ENCODE measurements around the gene ZDHHC14. TPM values are rescaled to one million over a fixed set of nuclear protein-coding genes. Genes with fewer than 3 reads are reported as not detected.
A peak's percentile ranks its signal among the peaks of the same experiment; 100 is the strongest.

The ZDHHC14 gene
- total RNA-seq, 1 donor from 2014 or later: 1.8 TPM

DNA sequence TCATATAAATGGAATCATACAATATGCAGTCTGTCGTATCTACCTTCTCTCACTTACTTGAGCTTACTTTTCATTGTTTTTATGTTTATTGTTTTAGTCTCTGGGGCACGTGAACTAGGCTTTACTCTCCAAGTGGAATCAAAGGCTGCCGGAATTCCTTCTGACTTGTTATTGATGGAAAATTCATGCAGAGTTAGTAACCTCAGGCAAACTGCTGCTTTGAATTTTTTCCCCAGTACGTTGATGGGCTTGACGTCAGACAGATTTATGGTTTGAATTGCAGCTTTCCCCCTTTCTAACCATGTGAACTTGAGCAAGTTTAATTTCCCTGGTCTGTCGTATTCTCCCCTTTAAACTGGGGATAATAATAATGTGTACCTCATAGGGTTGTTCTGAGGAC, 68.6 kb downstream of the ZDHHC14 start:
- H3K36me3 ChIP-seq (ENCODE audit: control insufficient read depth, insufficient read depth, low read length): no peaks in the 10 kb centered on the region
- FAIRE-seq: no peak
- TF ChIP-seq CTCF (IDR thresholded peaks at IDR 0.05; ENCODE audit: insufficient read depth, low read length, severe bottlenecking): no peak
- H3K27me3 ChIP-seq (ENCODE audit: control insufficient read depth, insufficient read depth, low read length): no peaks in the 10 kb centered on the region
- no peak overlapping the region for H3K4me3 ChIP-seq (ENCODE audit: low read depth, low read length)
- no peak for DNase-seq (ENCODE audit: low read depth)

- H3K4me3 ChIP-seq (ENCODE audit: low read depth, low read length): no peak overlapping the region
- no peaks in the 10 kb centered on the region for H3K27me3 ChIP-seq (ENCODE audit: control insufficient read depth, insufficient read depth, low read length)
- H3K36me3 ChIP-seq (ENCODE audit: control insufficient read depth, insufficient read depth, low read length): no peaks in the 10 kb centered on the region
- TF ChIP-seq CTCF (IDR thresholded peaks at IDR 0.05; ENCODE audit: insufficient read depth, low read length, severe bottlenecking): no peak
- DNase-seq (ENCODE audit: low read depth) (no peak), FAIRE-seq (no peak)
Measured at GRCh38 chr6:157450931-157451742, 70.1 kb downstream of the ZDHHC14 start.

- DNase-seq (ENCODE audit: low read depth) (peak; percentile 16), FAIRE-seq (no peak)
- Histone ChIP-seq H3K27me3 (ENCODE audit: control insufficient read depth, insufficient read depth, low read length) (no peaks in the 10 kb centered on the region), H3K4me3 (ENCODE audit: low read depth, low read length) (no peak overlapping the region), H3K36me3 (ENCODE audit: control insufficient read depth, insufficient read depth, low read length) (no peaks in the 10 kb centered on the region)
- TF ChIP-seq CTCF (IDR thresholded peaks at IDR 0.05; ENCODE audit: insufficient read depth, low read length, severe bottlenecking): no peak
Measured at GRCh38 chr6:157452096-157452495, 71.1 kb downstream of the ZDHHC14 start.

GRCh38 chr6:157453131-157453530, 72.1 kb downstream of the ZDHHC14 start:
- FAIRE-seq (no peak), DNase-seq (ENCODE audit: low read depth) (no peak)
- H3K4me3 ChIP-seq (ENCODE audit: low read depth, low read length): no peak overlapping the region
- no peaks in the 10 kb centered on the region for H3K27me3 ChIP-seq (ENCODE audit: control insufficient read depth, insufficient read depth, low read length)
- no peaks in the 10 kb centered on the region for H3K36me3 ChIP-seq (ENCODE audit: control insufficient read depth, insufficient read depth, low read length)
- TF ChIP-seq CTCF (IDR thresholded peaks at IDR 0.05; ENCODE audit: insufficient read depth, low read length, severe bottlenecking): no peak

DNA sequence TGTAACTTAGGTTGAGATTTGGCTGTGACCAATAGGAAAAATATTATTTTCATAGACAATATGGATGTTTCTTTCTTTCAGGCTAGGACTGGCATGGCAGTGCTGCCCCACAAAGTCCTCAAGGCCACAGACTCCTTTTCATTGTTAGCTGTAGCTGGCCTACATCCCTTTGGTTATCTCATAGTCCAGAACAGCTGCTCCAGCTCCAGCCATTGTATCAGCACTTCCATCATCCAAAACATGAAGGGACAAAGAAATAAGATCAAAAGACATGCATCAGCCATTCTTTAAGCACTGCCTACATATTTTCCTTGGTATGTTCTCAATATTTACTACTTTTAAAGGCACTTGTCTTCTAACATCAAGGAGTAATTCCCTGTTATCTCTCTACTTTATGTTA, 73.0 kb downstream of the ZDHHC14 start:
- no peak for DNase-seq (ENCODE audit: low read depth)
- no peaks in the 10 kb centered on the region for H3K36me3 ChIP-seq (ENCODE audit: control insufficient read depth, insufficient read depth, low read length)
- no peaks in the 10 kb centered on the region for H3K27me3 ChIP-seq (ENCODE audit: control insufficient read depth, insufficient read depth, low read length)
- TF ChIP-seq CTCF (IDR thresholded peaks at IDR 0.05; ENCODE audit: insufficient read depth, low read length, severe bottlenecking): no peak
- no peak for FAIRE-seq
- no peak overlapping the region for H3K4me3 ChIP-seq (ENCODE audit: low read depth, low read length)

All from bronchial epithelial cell (primary cell).